PC-9 (cell line): ENCODE results near the gene RSPRY1. TPM values are rescaled to one million over a fixed set of nuclear protein-coding genes. Genes with fewer than 3 reads are reported as not detected.

Source experiments
- BruUV-seq: library from RNA; stranded (reverse); fragments of 400-500 nt; replicated peaks from 2 replicates; lab custom pipeline; 2021; lab: Mats Ljungman, UMichigan
- CTCF ChIA-PET: fragments of 300-600 bp; sonication (Branson Sonifier 250); formaldehyde crosslinking; loops from one replicate; lab custom pipeline; 2022; ENCODE audit warnings: antibody characterized with exemption; lab: Charles Lee
- POLR2A ChIA-PET: fragments of 300-600 bp; sonication (Branson Sonifier 250); formaldehyde crosslinking; loops from one replicate; lab custom pipeline; 2022; ENCODE audit warnings: antibody characterized with exemption; ENCODE audit not compliant: unreplicated experiment; lab: Charles Lee
- DNase-seq, 2 experiments: peaks; one replicate each; pipeline versions ENCODE4 v3.0.0 to v3.0.0-alpha.2; 2015 to 2022; ENCODE audit warnings: mixed read lengths in 1 of 2
- H2AFZ ChIP-seq: fragments of 200-600 bp; sonication (generic); 2 replicates; pipeline ENCODE4 v1.8.1; 2017; ENCODE audit warnings: antibody characterized with exemption
- H3F3A ChIP-seq: fragments of 200-600 bp; sonication (generic); 2 replicates; pipeline ENCODE4 v1.8.1; 2017; ENCODE audit warnings: antibody characterized with exemption, mild to moderate bottlenecking, low read depth; ENCODE audit not compliant: insufficient read depth
- H3K27ac ChIP-seq: fragments of 200-600 bp; sonication (generic); 2 replicates; pipeline ENCODE4 v1.6.1; 2016; ENCODE audit warnings: mixed run types
- H3K27me3 ChIP-seq: fragments of 200-600 bp; sonication (generic); 2 replicates; pipeline ENCODE4 v1.6.1; 2016; ENCODE audit warnings: low read depth, mixed run types; ENCODE audit not compliant: insufficient read depth
- H3K36me3 ChIP-seq: fragments of 200-600 bp; sonication (generic); 2 replicates; pipeline ENCODE4 v1.6.1; 2016; ENCODE audit warnings: low read depth, mixed run types
- H3K4me1 ChIP-seq: fragments of 200-600 bp; sonication (generic); replicated peaks from 2 replicates; pipeline ENCODE4 v1.6.1; 2016; ENCODE audit warnings: mixed run types; ENCODE audit not compliant: insufficient read depth
- H3K4me2 ChIP-seq: fragments of 200-600 bp; sonication (generic); 2 replicates; pipeline ENCODE4 v1.6.1; 2017; ENCODE audit warnings: mixed run types
- H3K4me3 ChIP-seq: fragments of 200-600 bp; sonication (generic); 2 replicates; pipeline ENCODE4 v1.6.1; 2016; ENCODE audit warnings: mixed run types
- H3K79me2 ChIP-seq: fragments of 200-600 bp; sonication (generic); 2 replicates; pipeline ENCODE4 v1.6.1; 2017; ENCODE audit warnings: low read depth, mixed run types
- H3K9me2 ChIP-seq: fragments of 200-600 bp; sonication (generic); 2 replicates; pipeline ENCODE4 v1.8.1; 2017; ENCODE audit warnings: mild to moderate bottlenecking; ENCODE audit not compliant: insufficient read depth
- H3K9me3 ChIP-seq: fragments of 200-600 bp; sonication (generic); 2 replicates; pipeline ENCODE4 v1.8.1; 2016; ENCODE audit warnings: low read depth; ENCODE audit not compliant: insufficient read depth
- H4K20me1 ChIP-seq: fragments of 200-600 bp; sonication (generic); 2 replicates; pipeline ENCODE4 v1.8.1; 2017; ENCODE audit not compliant: insufficient read depth
- CTCF ChIP-seq: fragments of 200-600 bp; sonication (generic); conservative IDR thresholded peaks from 2 replicates; pipeline ENCODE4 v1.6.1; 2017; ENCODE audit warnings: mixed run types, antibody characterized with exemption, mild to moderate bottlenecking, moderate library complexity
- EZH2 ChIP-seq: fragments of 200-600 bp; sonication (generic); IDR thresholded peaks from 2 replicates; pipeline ENCODE4 v1.8.0; 2017; ENCODE audit warnings: antibody characterized with exemption, low read depth
- intact Hi-C: fragments of 100-400 bp; cut with micrococcal nuclease; formaldehyde crosslinking; loops from one replicate; pipeline ENCODE4 v1.10.0; 2022; ENCODE audit not compliant: unreplicated experiment
- total RNA-seq: library from RNA; stranded (reverse); gene quantifications from 2 replicates; pipeline ENCODE4 v1.2.3, GENCODE V29; 2021

RSPRY1 gene
- total RNA-seq, 1 experiment from 2014 or later, result 26.3 TPM

DNA sequence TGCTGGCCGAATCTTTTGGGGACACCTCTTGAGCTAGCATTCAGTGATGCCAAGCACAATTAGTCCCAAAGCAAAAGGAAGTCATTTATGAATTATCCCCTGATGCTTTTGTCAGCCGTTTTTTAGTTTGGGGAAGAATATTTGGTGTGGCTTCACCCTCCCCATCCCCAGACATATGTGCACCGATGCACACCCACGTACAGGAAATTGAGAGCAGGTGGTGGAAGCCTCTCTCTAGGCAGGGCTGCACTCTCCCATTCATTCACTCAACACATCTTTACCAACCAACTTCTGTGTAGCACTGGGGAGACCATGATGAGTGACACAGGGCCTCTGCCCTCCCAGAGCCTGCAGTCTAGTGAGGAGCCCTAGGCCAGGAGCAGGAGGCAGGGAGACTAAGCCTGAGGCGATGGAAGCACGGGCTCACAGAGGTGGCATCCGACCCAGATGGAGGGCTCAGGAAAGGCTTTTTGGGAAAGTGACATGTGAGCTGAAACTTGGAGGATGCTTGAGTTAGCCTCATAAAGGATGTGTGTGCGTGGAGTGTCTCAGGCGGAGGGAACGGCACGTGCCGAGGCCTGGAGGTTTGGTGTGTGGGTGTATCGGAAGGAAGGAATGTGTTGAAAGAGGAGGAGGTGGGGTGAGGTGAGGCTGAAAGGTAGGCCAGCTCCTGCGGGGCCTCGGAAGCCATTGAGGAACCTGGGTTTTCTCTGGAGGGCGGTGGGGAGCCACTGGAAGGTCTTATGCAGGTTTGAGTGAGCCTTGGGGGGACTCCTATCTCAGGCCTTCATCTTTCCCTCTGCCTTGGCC is 44.1 kb upstream of the RSPRY1 start:
- no peaks in the 10 kb centered on the region for H3K9me2 ChIP-seq
- ChIA-PET CTCF (no interaction called here), POLR2A (no interaction called here)
- H3F3A ChIP-seq, result no peaks in the 10 kb centered on the region
- H3K36me3 ChIP-seq, result no peaks in the 10 kb centered on the region
- no TSS peak for BruUV-seq
- H3K79me2 ChIP-seq, result no peaks in the 10 kb centered on the region
- intact Hi-C loops, result no loop called here
- H3K27ac ChIP-seq, result no peak overlapping the region
- H4K20me1 ChIP-seq, result no peaks in the 10 kb centered on the region
- no peaks in the 10 kb centered on the region for H3K27me3 ChIP-seq
- no peaks in the 10 kb centered on the region for H3K9me3 ChIP-seq
- no peak for TF ChIP-seq EZH2
- no peak for TF ChIP-seq CTCF
- H3K4me2 ChIP-seq, result no peak overlapping the region
- H3K4me1 ChIP-seq, result 0 out of 2 replicates have a peak, but pooled peaks cover 4% of the 10 kb centered on the region
- no peak for DNase-seq
- H2AFZ ChIP-seq, result no peak overlapping the region
- H3K4me3 ChIP-seq, result no peak overlapping the region

DNA sequence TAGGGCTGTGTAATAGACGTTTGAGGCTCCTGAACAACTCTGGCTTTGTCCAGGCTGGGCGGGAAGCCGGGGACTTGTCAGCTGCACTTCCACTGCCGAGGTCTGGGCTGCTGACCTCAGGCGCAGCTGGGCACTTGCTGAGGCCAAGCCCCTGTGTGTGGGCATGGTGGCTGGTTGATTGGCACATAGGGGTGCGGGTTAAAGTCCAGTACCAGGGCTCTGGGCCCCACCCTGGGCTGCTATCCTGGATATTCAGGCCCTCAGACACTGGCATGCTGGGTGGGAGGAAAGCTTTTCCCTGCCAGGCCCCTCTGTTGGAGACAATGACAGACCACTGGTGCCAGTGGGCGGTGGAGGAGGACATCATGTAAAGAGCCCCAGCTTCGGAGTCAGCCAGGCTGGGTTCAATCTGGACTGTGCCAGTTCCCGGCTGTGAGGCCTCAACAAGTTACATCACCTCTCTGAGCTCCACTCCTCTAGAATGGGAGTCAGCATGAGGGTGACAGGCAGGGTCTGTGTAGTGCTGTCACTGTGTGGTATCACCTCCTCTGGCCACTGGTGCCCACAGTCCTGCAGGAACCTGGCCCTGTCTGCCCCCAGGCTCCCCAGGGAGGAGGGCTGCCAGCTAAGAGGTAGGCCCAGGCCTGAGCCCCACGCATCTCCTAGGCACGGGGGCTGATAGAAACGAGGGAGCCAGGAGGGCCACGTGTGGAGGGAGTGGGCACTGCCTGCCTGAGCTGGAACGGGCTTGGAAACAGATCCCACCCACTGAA is 42.8 kb upstream of the RSPRY1 start:
- TF ChIP-seq EZH2, result no peak
- no peak for TF ChIP-seq CTCF
- no TSS peak for BruUV-seq
- peaks cover 3% of the 10 kb centered on the region; the same call in 1 of the 2 replicates for H3F3A ChIP-seq
- no peak overlapping the region for H3K27ac ChIP-seq
- no peaks in the 10 kb centered on the region for H3K36me3 ChIP-seq
- H2AFZ ChIP-seq, result no peak overlapping the region
- H3K9me2 ChIP-seq, result no peaks in the 10 kb centered on the region
- H3K4me3 ChIP-seq, result no peak overlapping the region
- intact Hi-C loops, result no loop called here
- H3K9me3 ChIP-seq, result no peaks in the 10 kb centered on the region
- CTCF ChIA-PET, result no interaction called here
- H3K4me1 ChIP-seq, result 0 out of 2 replicates have a peak, but pooled peaks cover 4% of the 10 kb centered on the region
- POLR2A ChIA-PET, result no interaction called here
- no peak for DNase-seq
- H3K79me2 ChIP-seq, result no peaks in the 10 kb centered on the region
- H3K27me3 ChIP-seq, result no peaks in the 10 kb centered on the region
- no peaks in the 10 kb centered on the region for H4K20me1 ChIP-seq
- H3K4me2 ChIP-seq, result no peak overlapping the region

DNA sequence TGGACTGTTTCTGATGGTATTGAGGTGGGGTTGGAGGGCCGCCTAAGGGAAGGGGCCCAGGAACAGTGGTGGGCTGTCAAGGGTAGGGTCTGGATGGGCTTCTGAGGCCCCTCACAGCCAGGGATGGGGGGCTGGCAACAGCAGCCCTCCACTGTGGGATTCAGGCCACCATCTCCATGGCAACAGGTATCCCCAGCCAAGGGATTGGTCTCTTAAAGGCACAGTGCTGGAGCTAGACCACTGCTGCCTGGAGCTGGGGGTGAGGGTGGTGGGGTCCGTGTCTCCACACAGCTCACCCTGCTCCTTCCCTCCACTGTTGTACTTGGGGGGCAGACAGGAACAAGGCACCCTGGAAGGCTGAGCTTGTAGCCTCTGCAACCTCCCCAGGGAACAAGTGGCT is 42.1 kb upstream of the RSPRY1 start:
- ChIA-PET CTCF (no interaction called here), POLR2A (no interaction called here)
- BruUV-seq, result no TSS peak
- no peak overlapping the region for H3K27ac ChIP-seq
- H2AFZ ChIP-seq, result no peak overlapping the region
- H3K79me2 ChIP-seq, result no peaks in the 10 kb centered on the region
- TF ChIP-seq CTCF (no peak), EZH2 (no peak)
- H3K9me3 ChIP-seq, result no peaks in the 10 kb centered on the region
- H3F3A ChIP-seq, result peaks cover 3% of the 10 kb centered on the region; the same call in 1 of the 2 replicates
- no peak overlapping the region for H3K4me3 ChIP-seq
- DNase-seq, result no peak
- H3K36me3 ChIP-seq, result no peaks in the 10 kb centered on the region
- H3K9me2 ChIP-seq, result no peaks in the 10 kb centered on the region
- H4K20me1 ChIP-seq, result no peaks in the 10 kb centered on the region
- 0 out of 2 replicates have a peak, but pooled peaks cover 4% of the 10 kb centered on the region for H3K4me1 ChIP-seq
- intact Hi-C loops, result no loop called here
- no peak overlapping the region for H3K4me2 ChIP-seq
- no peaks in the 10 kb centered on the region for H3K27me3 ChIP-seq
